NT2/D1 (cell line): ENCODE results near the gene GNB1.

Experiments used
- SUZ12 ChIP-seq: IDR thresholded peaks from 2 replicates; pipeline ENCODE4 v1.6.1; 2011; ENCODE audit not compliant: insufficient read length, insufficient read depth; ENCODE audit errors: extremely low read depth
- YY1 ChIP-seq: IDR thresholded peaks from 2 replicates; pipeline ENCODE4 v1.6.1; 2011; ENCODE audit not compliant: insufficient read length, insufficient read depth
- ZNF274 ChIP-seq: IDR thresholded peaks from 2 replicates; pipeline ENCODE4 v1.6.1; 2011; ENCODE audit warnings: mild to moderate bottlenecking, low read depth, low read length

- TF ChIP-seq YY1 (no peak), ZNF274 (no peak), SUZ12 (no peak)
These were observed 26.0 kb upstream of the GNB1 start for GRCh38 chr1:1916851-1917251.
